Measurements from ENCODE around the gene GPR37. TPM values are rescaled to one million over a fixed set of nuclear protein-coding genes. Genes with fewer than 3 reads are reported as not detected.

The GPR37 gene
- total RNA-seq, 1 donor from 2014 or later: 9.8 TPM

- H3K27me3 Mint-ChIP-seq (ENCODE audit: low read depth, unreplicated experiment): no peaks in the 10 kb centered on the region
- Histone ChIP-seq H2AFZ (ENCODE audit: low read depth, low read length) (no peak overlapping the region), H3K9ac (ENCODE audit: low read length) (no peak overlapping the region), H3K4me1 (ENCODE audit: insufficient read depth, low read length) (no peaks in the 10 kb centered on the region), H3K27me3 (ENCODE audit: insufficient read depth, low read length) (no peaks in the 10 kb centered on the region), H3K36me3 (ENCODE audit: insufficient read depth, low read length) (no peaks in the 10 kb centered on the region), H3K79me2 (ENCODE audit: insufficient read depth, low read length) (no peaks in the 10 kb centered on the region), H4K20me1 (ENCODE audit: insufficient read depth, low read length) (no peaks in the 10 kb centered on the region), H3K27ac (ENCODE audit: low read depth, low read length) (no peak overlapping the region), H3K9me3 (ENCODE audit: insufficient read depth, low read depth, low read length) (no peaks in the 10 kb centered on the region), H3K4me2 (ENCODE audit: low read length) (no peak overlapping the region), H3K4me3 (ENCODE audit: insufficient read depth, low read depth, low read length) (no peak overlapping the region)
- no peak overlapping the region for H3K27ac Mint-ChIP-seq (ENCODE audit: unreplicated experiment)
- no peak for TF ChIP-seq EZH2 (IDR thresholded peaks at IDR 0.05; ENCODE audit: insufficient read depth, low read length)
- TF ChIP-seq, protein P1, sequence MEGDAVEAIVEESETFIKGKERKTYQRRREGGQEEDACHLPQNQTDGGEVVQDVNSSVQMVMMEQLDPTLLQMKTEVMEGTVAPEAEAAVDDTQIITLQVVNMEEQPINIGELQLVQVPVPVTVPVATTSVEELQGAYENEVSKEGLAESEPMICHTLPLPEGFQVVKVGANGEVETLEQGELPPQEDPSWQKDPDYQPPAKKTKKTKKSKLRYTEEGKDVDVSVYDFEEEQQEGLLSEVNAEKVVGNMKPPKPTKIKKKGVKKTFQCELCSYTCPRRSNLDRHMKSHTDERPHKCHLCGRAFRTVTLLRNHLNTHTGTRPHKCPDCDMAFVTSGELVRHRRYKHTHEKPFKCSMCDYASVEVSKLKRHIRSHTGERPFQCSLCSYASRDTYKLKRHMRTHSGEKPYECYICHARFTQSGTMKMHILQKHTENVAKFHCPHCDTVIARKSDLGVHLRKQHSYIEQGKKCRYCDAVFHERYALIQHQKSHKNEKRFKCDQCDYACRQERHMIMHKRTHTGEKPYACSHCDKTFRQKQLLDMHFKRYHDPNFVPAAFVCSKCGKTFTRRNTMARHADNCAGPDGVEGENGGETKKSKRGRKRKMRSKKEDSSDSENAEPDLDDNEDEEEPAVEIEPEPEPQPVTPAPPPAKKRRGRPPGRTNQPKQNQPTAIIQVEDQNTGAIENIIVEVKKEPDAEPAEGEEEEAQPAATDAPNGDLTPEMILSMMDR (IDR thresholded peaks at IDR 0.05; ENCODE audit: insufficient read depth, low read depth, low read length): no peak
- FAIRE-seq: no peak
- DNase-seq (ENCODE audit: low read depth): no peak
- no peak overlapping the region for H3K4me3 Mint-ChIP-seq (ENCODE audit: unreplicated experiment)
- no peaks in the 10 kb centered on the region for H3K9me3 Mint-ChIP-seq (ENCODE audit: unreplicated experiment)
- H3K36me3 Mint-ChIP-seq (ENCODE audit: low read depth, unreplicated experiment): no peaks in the 10 kb centered on the region
- H3K4me1 Mint-ChIP-seq (ENCODE audit: low read depth, unreplicated experiment): peaks cover 21% of the 10 kb centered on the region
These were observed 40.9 kb downstream of the GPR37 start for GRCh38 chr7:124724507-124725192.

DNA sequence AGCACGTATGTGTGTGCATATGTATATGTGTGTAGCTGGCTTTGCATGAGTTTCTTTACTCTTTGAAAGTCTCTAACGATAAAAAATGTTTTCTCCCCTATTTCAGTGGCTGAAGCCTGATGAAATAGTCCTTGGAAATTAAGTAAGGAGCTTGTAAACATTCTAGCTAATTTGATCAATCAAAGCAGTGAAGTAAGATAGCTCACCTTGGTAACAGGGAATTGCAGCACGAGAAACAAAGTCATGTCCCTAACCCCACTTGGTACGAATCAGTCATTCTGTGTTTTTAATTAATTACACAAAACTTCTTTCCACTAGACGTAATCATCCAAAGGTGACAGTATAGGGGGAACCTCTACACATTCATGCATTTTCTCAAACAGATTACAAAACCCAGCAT is 41.5 kb downstream of the GPR37 start:
- Histone ChIP-seq H3K4me3 (ENCODE audit: insufficient read depth, low read depth, low read length) (no peak overlapping the region), H3K9me3 (ENCODE audit: insufficient read depth, low read depth, low read length) (no peaks in the 10 kb centered on the region), H3K79me2 (ENCODE audit: insufficient read depth, low read length) (no peaks in the 10 kb centered on the region), H3K27me3 (ENCODE audit: insufficient read depth, low read length) (no peaks in the 10 kb centered on the region), H3K27ac (ENCODE audit: low read depth, low read length) (no peak overlapping the region), H3K36me3 (ENCODE audit: insufficient read depth, low read length) (no peaks in the 10 kb centered on the region), H3K4me1 (ENCODE audit: insufficient read depth, low read length) (no peaks in the 10 kb centered on the region), H2AFZ (ENCODE audit: low read depth, low read length) (no peak overlapping the region), H4K20me1 (ENCODE audit: insufficient read depth, low read length) (no peaks in the 10 kb centered on the region), H3K9ac (ENCODE audit: low read length) (no peak overlapping the region), H3K4me2 (ENCODE audit: low read length) (no peak overlapping the region)
- Mint-ChIP-seq H3K36me3 (ENCODE audit: low read depth, unreplicated experiment) (no peaks in the 10 kb centered on the region), H3K27me3 (ENCODE audit: low read depth, unreplicated experiment) (no peaks in the 10 kb centered on the region), H3K4me1 (ENCODE audit: low read depth, unreplicated experiment) (peaks cover 21% of the 10 kb centered on the region), H3K4me3 (ENCODE audit: unreplicated experiment) (no peak overlapping the region), H3K9me3 (ENCODE audit: unreplicated experiment) (no peaks in the 10 kb centered on the region), H3K27ac (ENCODE audit: unreplicated experiment) (no peak overlapping the region)
- FAIRE-seq (no peak), DNase-seq (ENCODE audit: low read depth) (no peak)
- TF ChIP-seq, protein P1 (IDR thresholded peaks at IDR 0.05; ENCODE audit: insufficient read depth, low read depth, low read length): no peak
- TF ChIP-seq EZH2 (IDR thresholded peaks at IDR 0.05; ENCODE audit: insufficient read depth, low read length): no peak

- no peaks in the 10 kb centered on the region for H3K27me3 ChIP-seq (ENCODE audit: insufficient read depth, low read length)
- peaks cover 21% of the 10 kb centered on the region for H3K4me1 Mint-ChIP-seq (ENCODE audit: low read depth, unreplicated experiment)
- no peak overlapping the region for H2AFZ ChIP-seq (ENCODE audit: low read depth, low read length)
- TF ChIP-seq, protein P1 (IDR thresholded peaks at IDR 0.05; ENCODE audit: insufficient read depth, low read depth, low read length): no peak
- TF ChIP-seq EZH2 (IDR thresholded peaks at IDR 0.05; ENCODE audit: insufficient read depth, low read length): no peak
- no peaks in the 10 kb centered on the region for H3K36me3 Mint-ChIP-seq (ENCODE audit: low read depth, unreplicated experiment)
- no peak overlapping the region for H3K4me3 ChIP-seq (ENCODE audit: insufficient read depth, low read depth, low read length)
- peak overlapping the region; percentile 79 for H3K27ac Mint-ChIP-seq (ENCODE audit: unreplicated experiment)
- no peak overlapping the region for H3K9ac ChIP-seq (ENCODE audit: low read length)
- no peaks in the 10 kb centered on the region for H3K9me3 Mint-ChIP-seq (ENCODE audit: unreplicated experiment)
- H3K27ac ChIP-seq (ENCODE audit: low read depth, low read length): no peak overlapping the region
- DNase-seq (ENCODE audit: low read depth) (peak; percentile 46), FAIRE-seq (no peak)
- H3K9me3 ChIP-seq (ENCODE audit: insufficient read depth, low read depth, low read length): no peaks in the 10 kb centered on the region
- H4K20me1 ChIP-seq (ENCODE audit: insufficient read depth, low read length): no peaks in the 10 kb centered on the region
- H3K4me2 ChIP-seq (ENCODE audit: low read length): no peak overlapping the region
- no peaks in the 10 kb centered on the region for H3K36me3 ChIP-seq (ENCODE audit: insufficient read depth, low read length)
- no peak overlapping the region for H3K4me3 Mint-ChIP-seq (ENCODE audit: unreplicated experiment)
- no peaks in the 10 kb centered on the region for H3K27me3 Mint-ChIP-seq (ENCODE audit: low read depth, unreplicated experiment)
- H3K79me2 ChIP-seq (ENCODE audit: insufficient read depth, low read length): no peaks in the 10 kb centered on the region
- H3K4me1 ChIP-seq (ENCODE audit: insufficient read depth, low read length): no peaks in the 10 kb centered on the region
These were observed 42.6 kb downstream of the GPR37 start for GRCh38 chr7:124723012-124723411.
